Neural cell (in vitro differentiated cells): ENCODE results near the gene SIK3. TPM values are rescaled to one million over a fixed set of nuclear protein-coding genes. Genes with fewer than 3 reads are reported as not detected.

Experiments used
- H2AFZ ChIP-seq: fragments of 200-600, 300-800 bp; sonication (generic), shearing (Covaris generic); 2 replicates; pipeline ENCODE4 v1.6.0; 2014; ENCODE audit warnings: low read depth, mild to moderate bottlenecking, antibody characterized with exemption, low read length, moderate library complexity
- H3F3A ChIP-seq: fragments of 200-600 bp; shearing (Covaris generic); 2 replicates; pipeline ENCODE4 v1.6.1; 2016; ENCODE audit warnings: mild to moderate bottlenecking, moderate library complexity, mixed read lengths, antibody characterized with exemption, low read length; ENCODE audit not compliant: insufficient read depth, poor library complexity, severe bottlenecking
- H3K27ac ChIP-seq: fragments of 200-600, 300-800 bp; sonication (generic), shearing (Covaris generic); 2 replicates; pipeline ENCODE4 v1.5.1; 2014; ENCODE audit warnings: mild to moderate bottlenecking, low read length, moderate library complexity
- H3K27me3 ChIP-seq: fragments of 300-800, 200-600 bp; sonication (generic), shearing (Covaris generic); 2 replicates; pipeline ENCODE4 v1.6.0; 2014; ENCODE audit warnings: mild to moderate bottlenecking, low read depth, low read length, moderate library complexity; ENCODE audit not compliant: insufficient read depth
- H3K36me3 ChIP-seq: fragments of 300-800, 200-600 bp; sonication (generic), shearing (Covaris generic); 2 replicates; pipeline ENCODE4 v1.5.1; 2014; ENCODE audit warnings: mild to moderate bottlenecking, antibody characterized with exemption, low read length, moderate library complexity; ENCODE audit not compliant: insufficient read depth
- H3K4me2 ChIP-seq: fragments of 300-800, 200-600 bp; sonication (generic), shearing (Covaris generic); 2 replicates; pipeline ENCODE4 v1.6.0; 2014; ENCODE audit warnings: mild to moderate bottlenecking, low read length
- H3K4me3 ChIP-seq: fragments of 300-800, 200-600 bp; sonication (generic), shearing (Covaris generic); 2 replicates; pipeline ENCODE4 v1.5.1; 2014; ENCODE audit warnings: mild to moderate bottlenecking, low read length, moderate library complexity
- H3K79me2 ChIP-seq: fragments of 200-600 bp; shearing (Covaris generic); replicated peaks from 2 replicates; pipeline ENCODE4 v1.6.0; 2014; ENCODE audit warnings: mild to moderate bottlenecking, low read length, moderate library complexity; ENCODE audit not compliant: insufficient read depth
- H3K9ac ChIP-seq: fragments of 300-800, 200-600 bp; sonication (generic), shearing (Covaris generic); 2 replicates; pipeline ENCODE4 v1.6.1; 2016; ENCODE audit warnings: mild to moderate bottlenecking, low read length, mixed read lengths
- H3K9me2 ChIP-seq: fragments of 200-600 bp; shearing (Covaris generic); 2 replicates; pipeline ENCODE4 v1.6.1; 2016; ENCODE audit warnings: mild to moderate bottlenecking, low read length, mixed read lengths; ENCODE audit not compliant: insufficient read depth
- H3K9me3 ChIP-seq: fragments of 200-600, 300-800 bp; sonication (generic), shearing (Covaris generic); 2 replicates; pipeline ENCODE4 v1.6.1; 2016; ENCODE audit warnings: mild to moderate bottlenecking, mixed run types, low read length, moderate library complexity, mixed read lengths
- H4K20me1 ChIP-seq: fragments of 200-600 bp; shearing (Covaris generic); 2 replicates; pipeline ENCODE4 v1.6.1; 2016; ENCODE audit warnings: mild to moderate bottlenecking, mixed run types; ENCODE audit not compliant: insufficient read depth
- CTCF ChIP-seq: fragments of 450-650 bp; IDR thresholded peaks from 2 replicates; pipeline ENCODE4 v1.5.1; 2014; ENCODE audit warnings: antibody characterized with exemption, mild to moderate bottlenecking, moderate library complexity; ENCODE audit not compliant: poor library complexity, severe bottlenecking
- EP300 ChIP-seq: fragments of 450-650 bp; conservative IDR thresholded peaks from 2 replicates; pipeline ENCODE4 v1.6.1; 2014; ENCODE audit warnings: antibody characterized with exemption, mild to moderate bottlenecking, moderate library complexity; ENCODE audit not compliant: poor library complexity, severe bottlenecking
- EZH2 ChIP-seq: fragments of 200-600, 300-800 bp; shearing (Covaris generic), sonication (generic); IDR thresholded peaks from 2 replicates; pipeline ENCODE4 v1.6.1; 2014; ENCODE audit warnings: antibody characterized with exemption, low read length, borderline replicate concordance, mild to moderate bottlenecking; ENCODE audit not compliant: insufficient read depth, poor library complexity, severe bottlenecking
- MXI1 ChIP-seq: fragments of 450-650 bp; conservative IDR thresholded peaks from 2 replicates; pipeline ENCODE4 v1.6.1; 2014; ENCODE audit warnings: antibody characterized with exemption, mild to moderate bottlenecking; ENCODE audit not compliant: poor library complexity, severe bottlenecking
- POLR2AphosphoS5 ChIP-seq: IDR thresholded peaks from 2 replicates; pipeline ENCODE4 v1.6.1; 2012
- RAD21 ChIP-seq: fragments of 450-650 bp; conservative IDR thresholded peaks from 2 replicates; pipeline ENCODE4 v1.6.1; 2014; ENCODE audit warnings: antibody characterized with exemption, mild to moderate bottlenecking, moderate library complexity
- REST ChIP-seq: IDR thresholded peaks from 2 replicates; pipeline ENCODE4 v1.6.1; 2012; ENCODE audit warnings: borderline replicate concordance
- SMC3 ChIP-seq: fragments of 450-650 bp; conservative IDR thresholded peaks from 2 replicates; pipeline ENCODE4 v1.6.1; 2014; ENCODE audit warnings: antibody characterized with exemption, mild to moderate bottlenecking, moderate library complexity; ENCODE audit not compliant: poor library complexity
- TAF1 ChIP-seq: IDR thresholded peaks from 2 replicates; pipeline ENCODE4 v1.6.1; 2012; ENCODE audit warnings: low read depth
- polyA plus RNA-seq: library from polyadenylated mRNA; depleted of rRNA; stranded (reverse); fragments of >200 nt; gene quantifications from 2 replicates; pipeline ENCODE4 v1.2.3, GENCODE V29; 2014

SIK3 gene
- polyA plus RNA-seq, 1 donor from 2014 or later: 11.2 TPM

- no peaks in the 10 kb centered on the region for H4K20me1 ChIP-seq
- H3K79me2 ChIP-seq: no peaks in the 10 kb centered on the region
- no peaks in the 10 kb centered on the region for H3K9me2 ChIP-seq
- no peak overlapping the region for H3K27ac ChIP-seq
- no peak overlapping the region for H2AFZ ChIP-seq
- no peak overlapping the region for H3K4me3 ChIP-seq
- no peaks in the 10 kb centered on the region for H3F3A ChIP-seq
- H3K9ac ChIP-seq: no peak overlapping the region
- H3K9me3 ChIP-seq: no peaks in the 10 kb centered on the region
- no peaks in the 10 kb centered on the region for H3K36me3 ChIP-seq
- no peak for TF ChIP-seq MXI1
- TF ChIP-seq RAD21: no peak
- H3K27me3 ChIP-seq: no peaks in the 10 kb centered on the region
- H3K4me2 ChIP-seq: no peak overlapping the region
These were observed 264.8 kb downstream of the SIK3 start for GRCh38 chr11:116833491-116833815.

GRCh38 chr11:116832350-116833290 is 265.6 kb downstream of the SIK3 start:
- no peak for TF ChIP-seq MXI1
- TF ChIP-seq SMC3: no peak
- no peak for TF ChIP-seq TAF1
- no peak for TF ChIP-seq EZH2
- TF ChIP-seq REST: no peak
- TF ChIP-seq CTCF: no peak
- TF ChIP-seq EP300: no peak
- no peak for TF ChIP-seq POLR2AphosphoS5
- no peak for TF ChIP-seq RAD21
- Histone ChIP-seq H3K36me3 (no peaks in the 10 kb centered on the region), H2AFZ (no peak overlapping the region), H3K4me2 (no peak overlapping the region), H4K20me1 (no peaks in the 10 kb centered on the region), H3K9me2 (no peaks in the 10 kb centered on the region), H3K9me3 (no peaks in the 10 kb centered on the region), H3K27me3 (no peaks in the 10 kb centered on the region), H3K9ac (no peak overlapping the region), H3K79me2 (no peaks in the 10 kb centered on the region), H3K4me3 (no peak overlapping the region), H3K27ac (no peak overlapping the region), H3F3A (no peaks in the 10 kb centered on the region)
